Neural cell (in vitro differentiated cells): ENCODE data around the gene ASB6.

ENCODE experiments used
- EP300 ChIP-seq: fragments of 450-650 bp; conservative IDR thresholded peaks from 2 replicates; pipeline ENCODE4 v1.6.1; 2014; ENCODE audit warnings: antibody characterized with exemption, mild to moderate bottlenecking, moderate library complexity; ENCODE audit not compliant: poor library complexity, severe bottlenecking
- EZH2 ChIP-seq: fragments of 200-600, 300-800 bp; shearing (Covaris generic), sonication (generic); IDR thresholded peaks from 2 replicates; pipeline ENCODE4 v1.6.1; 2014; ENCODE audit warnings: antibody characterized with exemption, low read length, borderline replicate concordance, mild to moderate bottlenecking; ENCODE audit not compliant: insufficient read depth, poor library complexity, severe bottlenecking
- POLR2AphosphoS5 ChIP-seq: IDR thresholded peaks from 2 replicates; pipeline ENCODE4 v1.6.1; 2012
- TAF1 ChIP-seq: IDR thresholded peaks from 2 replicates; pipeline ENCODE4 v1.6.1; 2012; ENCODE audit warnings: low read depth
- TF ChIP-seq, protein P1 (sequence below): fragments of 450-650 bp; IDR thresholded peaks from 2 replicates; pipeline ENCODE4 v1.5.1; 2014; ENCODE audit warnings: antibody characterized with exemption, mild to moderate bottlenecking, moderate library complexity; ENCODE audit not compliant: poor library complexity, severe bottlenecking

DNA sequence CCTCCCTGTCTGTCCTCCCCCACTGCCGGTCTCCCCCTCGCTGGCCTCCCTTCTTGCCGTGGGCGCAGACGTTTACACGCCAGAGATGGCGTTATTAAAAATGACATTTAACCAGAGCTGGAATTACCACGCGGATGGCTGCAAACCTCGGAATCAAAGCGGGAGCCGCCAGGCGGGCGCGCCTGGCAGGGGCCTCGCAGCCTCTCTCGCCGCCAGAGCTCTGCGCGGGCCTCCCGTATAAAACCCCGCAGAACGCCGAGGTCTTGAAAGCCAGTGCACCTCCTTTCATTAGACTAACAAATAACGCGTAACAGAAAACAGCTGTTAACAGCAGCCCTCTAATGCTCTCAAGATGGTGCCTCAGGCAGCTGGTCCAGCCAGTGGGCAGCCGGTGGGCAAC, 33.7 kb upstream of the ASB6 start:
- TF ChIP-seq, protein P1, sequence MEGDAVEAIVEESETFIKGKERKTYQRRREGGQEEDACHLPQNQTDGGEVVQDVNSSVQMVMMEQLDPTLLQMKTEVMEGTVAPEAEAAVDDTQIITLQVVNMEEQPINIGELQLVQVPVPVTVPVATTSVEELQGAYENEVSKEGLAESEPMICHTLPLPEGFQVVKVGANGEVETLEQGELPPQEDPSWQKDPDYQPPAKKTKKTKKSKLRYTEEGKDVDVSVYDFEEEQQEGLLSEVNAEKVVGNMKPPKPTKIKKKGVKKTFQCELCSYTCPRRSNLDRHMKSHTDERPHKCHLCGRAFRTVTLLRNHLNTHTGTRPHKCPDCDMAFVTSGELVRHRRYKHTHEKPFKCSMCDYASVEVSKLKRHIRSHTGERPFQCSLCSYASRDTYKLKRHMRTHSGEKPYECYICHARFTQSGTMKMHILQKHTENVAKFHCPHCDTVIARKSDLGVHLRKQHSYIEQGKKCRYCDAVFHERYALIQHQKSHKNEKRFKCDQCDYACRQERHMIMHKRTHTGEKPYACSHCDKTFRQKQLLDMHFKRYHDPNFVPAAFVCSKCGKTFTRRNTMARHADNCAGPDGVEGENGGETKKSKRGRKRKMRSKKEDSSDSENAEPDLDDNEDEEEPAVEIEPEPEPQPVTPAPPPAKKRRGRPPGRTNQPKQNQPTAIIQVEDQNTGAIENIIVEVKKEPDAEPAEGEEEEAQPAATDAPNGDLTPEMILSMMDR: no peak
- TF ChIP-seq EZH2: no peak
- no peak for TF ChIP-seq POLR2AphosphoS5
- TF ChIP-seq EP300: no peak
- no peak for TF ChIP-seq TAF1
